GM21360 (cell line): ENCODE data around the gene ADCY2.

ENCODE experiments used
- ATAC-seq: cut with Tn5 transposase; IDR thresholded peaks from one replicate; pipeline ENCODE4 v1.9.1; 2021; ENCODE audit warnings: mild to moderate bottlenecking, moderate library complexity; ENCODE audit not compliant: unreplicated experiment

ADCY2 gene

GRCh38 chr5:7395947-7396712, at the start of gene ADCY2:
Gene ADCY2, plus strand, starts transcription at chr5:7396138. Its CDS starts 159 bp downstream, at chr5:7396297.
- ATAC-seq = no peak

- no peak for ATAC-seq
Observed at GRCh38 chr5:7347377-7347776, 48.6 kb upstream of the ADCY2 start.

- ATAC-seq = no peak
Observed at GRCh38 chr5:7348168-7348854, 47.6 kb upstream of the ADCY2 start.

GRCh38 chr5:7361593-7361992, 34.3 kb upstream of the ADCY2 start:
- ATAC-seq = no peak

GRCh38 chr5:7363067-7363677, 32.8 kb upstream of the ADCY2 start:
- ATAC-seq = no peak

GRCh38 chr5:7364226-7364875, 31.6 kb upstream of the ADCY2 start:
- no peak for ATAC-seq

GRCh38 chr5:7367780-7368179, 28.2 kb upstream of the ADCY2 start:
- ATAC-seq = no peak

GRCh38 chr5:7372399-7372798, 23.5 kb upstream of the ADCY2 start:
- ATAC-seq = no peak

GRCh38 chr5:7374186-7374585, 21.8 kb upstream of the ADCY2 start:
- ATAC-seq = no peak

- no peak for ATAC-seq
Observed at GRCh38 chr5:7375457-7375856, 20.5 kb upstream of the ADCY2 start.

GRCh38 chr5:7376871-7377270, 19.1 kb upstream of the ADCY2 start:
- ATAC-seq = no peak

- ATAC-seq = no peak
Observed at GRCh38 chr5:7377761-7378160, 18.2 kb upstream of the ADCY2 start.

- ATAC-seq = no peak
Observed at GRCh38 chr5:7382588-7382987, 13.3 kb upstream of the ADCY2 start.

- no peak for ATAC-seq
Observed at GRCh38 chr5:7385681-7386080, 10.3 kb upstream of the ADCY2 start.

GRCh38 chr5:7388553-7388952, 7.4 kb upstream of the ADCY2 start:
- no peak for ATAC-seq

GRCh38 chr5:7391215-7391614, 4.7 kb upstream of the ADCY2 start:
- ATAC-seq = no peak

GRCh38 chr5:7391814-7392692, 3.9 kb upstream of the ADCY2 start:
- ATAC-seq = no peak

GRCh38 chr5:7392693-7393024, 3.3 kb upstream of the ADCY2 start:
- ATAC-seq = no peak

GRCh38 chr5:7393921-7394799, 1.8 kb upstream of the ADCY2 start:
- no peak for ATAC-seq
